ENCODE data around the gene PNPLA4.

The PNPLA4 gene

GRCh38 chrX:7927259-7928167 is at the start of gene PNPLA4:
Gene PNPLA4 (minus strand): TSS chrX:7927413. CDS start chrX:7926119, 1,294 bp downstream.
- DNase-seq, result peak; percentile 73

- no peak for DNase-seq
These were observed 45.4 kb upstream of the PNPLA4 start for GRCh38 chrX:7972586-7972985.

GRCh38 chrX:7970428-7970827 is 43.2 kb upstream of the PNPLA4 start:
- DNase-seq, result no peak

GRCh38 chrX:7965436-7965835 is 38.2 kb upstream of the PNPLA4 start:
- DNase-seq, result no peak

GRCh38 chrX:7960246-7960645 is 33.0 kb upstream of the PNPLA4 start:
- no peak for DNase-seq

GRCh38 chrX:7953446-7953845 is 26.2 kb upstream of the PNPLA4 start:
- no peak for DNase-seq

GRCh38 chrX:7950865-7951264 is 23.7 kb upstream of the PNPLA4 start:
- no peak for DNase-seq

GRCh38 chrX:7948483-7948882 is 21.3 kb upstream of the PNPLA4 start:
- no peak for DNase-seq

GRCh38 chrX:7946960-7947359 is 19.7 kb upstream of the PNPLA4 start:
- DNase-seq, result no peak

- DNase-seq, result no peak
These were observed 16.5 kb upstream of the PNPLA4 start for GRCh38 chrX:7943600-7944245.

GRCh38 chrX:7941390-7942042 is 14.3 kb upstream of the PNPLA4 start:
- no peak for DNase-seq

GRCh38 chrX:7934026-7934425 is 6.8 kb upstream of the PNPLA4 start:
- DNase-seq, result no peak

- peak; percentile 44 for DNase-seq
These were observed 327 bp downstream of the PNPLA4 start for GRCh38 chrX:7926914-7927258.

- no peak for DNase-seq
These were observed 712 bp downstream of the PNPLA4 start for GRCh38 chrX:7926501-7926900.

GRCh38 chrX:7925867-7926472 is 1.2 kb downstream of the PNPLA4 start:
- DNase-seq, result peak; percentile 51

- no peak for DNase-seq
These were observed 5.5 kb downstream of the PNPLA4 start for GRCh38 chrX:7921750-7922149.

- DNase-seq, result no peak
These were observed 18.4 kb downstream of the PNPLA4 start for GRCh38 chrX:7908821-7909220.

- DNase-seq, result no peak
These were observed 22.7 kb downstream of the PNPLA4 start for GRCh38 chrX:7904562-7904961.

GRCh38 chrX:7891928-7892327 is 35.3 kb downstream of the PNPLA4 start:
- DNase-seq, result no peak

- DNase-seq, result no peak
These were observed 37.5 kb downstream of the PNPLA4 start for GRCh38 chrX:7889680-7890079.

- DNase-seq, result no peak
These were observed 38.1 kb downstream of the PNPLA4 start for GRCh38 chrX:7889135-7889534.

- DNase-seq, result no peak
These were observed 50.3 kb downstream of the PNPLA4 start for GRCh38 chrX:7876957-7877356.

GRCh38 chrX:7872042-7872441 is 55.2 kb downstream of the PNPLA4 start:
- DNase-seq, result no peak

Measured in suppressor macrophage treated with lipopolysaccharide for 4 hours (primary cell).